ENCODE results near the gene HAGH.

Gene HAGH

GRCh38 chr16:1767116-1767994, 59.3 kb downstream of the HAGH start:
- no peak for DNase-seq (ENCODE audit: extremely low spot score, insufficient read length, low read depth)
- FAIRE-seq: no peak

DNA sequence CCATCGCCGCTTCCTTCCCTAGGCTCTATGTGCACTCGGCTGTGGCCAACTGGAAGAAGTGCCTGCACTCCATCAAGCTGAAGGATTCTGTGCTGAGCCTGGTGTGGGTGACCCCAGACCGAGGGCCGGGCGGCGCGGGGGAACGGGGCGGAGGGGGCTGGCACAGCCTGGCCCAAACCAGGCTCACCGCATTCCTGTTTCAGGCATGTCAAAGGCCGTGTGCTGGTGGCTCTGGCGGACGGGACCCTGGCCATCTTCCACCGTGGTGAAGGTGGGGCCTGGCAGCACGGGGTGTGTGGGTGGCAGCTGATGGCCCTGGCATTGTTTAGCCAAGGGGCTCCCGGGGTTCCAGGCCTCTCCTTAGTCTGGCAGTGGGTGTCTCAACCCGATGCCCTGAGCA, 59.9 kb downstream of the HAGH start:
- FAIRE-seq: no peak
- no peak for DNase-seq (ENCODE audit: extremely low spot score, insufficient read length, low read depth)

DNA sequence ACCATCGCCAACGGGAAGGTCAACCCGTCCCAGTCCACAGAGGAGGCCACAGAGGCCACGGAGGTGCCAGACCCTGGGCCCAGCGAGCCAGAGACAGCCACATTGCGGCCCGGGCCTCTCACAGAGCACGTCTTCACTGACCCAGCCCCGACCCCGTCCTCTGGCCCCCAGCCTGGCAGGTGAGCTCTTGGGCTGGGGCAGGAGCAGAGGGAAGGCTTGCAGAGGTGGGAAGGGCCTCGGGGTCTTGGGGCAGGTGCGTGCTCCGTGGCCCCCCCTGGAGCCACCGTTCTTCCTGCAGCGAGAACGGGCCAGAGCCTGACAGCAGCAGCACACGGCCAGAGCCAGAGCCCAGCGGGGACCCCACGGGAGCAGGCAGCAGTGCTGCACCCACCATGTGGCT, 60.4 kb downstream of the HAGH start:
- DNase-seq (ENCODE audit: extremely low spot score, insufficient read length, low read depth) (no peak), FAIRE-seq (no peak)

DNA sequence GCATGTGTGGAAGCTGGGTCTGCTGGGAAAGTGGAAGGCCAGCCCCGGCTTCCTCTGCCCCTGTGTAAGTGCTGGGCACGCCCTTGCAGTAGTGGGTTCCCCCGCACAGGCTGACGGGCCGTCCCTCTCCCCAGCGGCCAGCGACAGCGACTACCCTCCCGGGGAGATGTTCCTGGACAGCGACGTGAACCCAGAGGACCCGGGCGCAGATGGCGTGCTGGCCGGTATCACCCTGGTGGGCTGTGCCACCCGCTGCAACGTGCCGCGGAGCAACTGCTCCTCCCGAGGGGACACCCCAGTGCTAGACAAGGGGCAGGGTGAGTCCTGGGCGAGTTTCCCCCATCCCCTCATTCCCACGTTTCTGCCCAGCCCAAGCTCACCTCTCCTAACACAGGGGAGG, 60.8 kb downstream of the HAGH start:
- FAIRE-seq (no peak), DNase-seq (ENCODE audit: extremely low spot score, insufficient read length, low read depth) (no peak)

DNA sequence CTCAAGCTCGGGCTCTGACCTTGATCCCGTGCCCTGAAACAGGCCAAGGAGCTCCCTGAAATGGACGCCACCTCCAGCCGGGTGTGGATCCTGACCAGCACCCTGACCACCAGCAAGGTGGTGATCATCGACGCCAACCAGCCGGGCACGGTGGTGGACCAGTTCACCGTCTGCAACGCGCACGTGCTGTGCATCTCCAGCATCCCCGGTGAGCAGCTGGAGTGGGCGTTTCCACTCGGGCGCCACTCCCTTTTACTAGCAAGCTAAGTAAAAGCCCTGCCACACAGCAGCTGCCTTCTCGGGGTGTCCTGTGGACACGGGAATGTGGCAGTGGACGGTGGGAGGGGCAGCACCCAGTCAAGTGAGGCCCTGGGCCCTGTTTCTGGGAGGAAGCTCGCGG, 61.7 kb downstream of the HAGH start:
- DNase-seq (ENCODE audit: extremely low spot score, insufficient read length, low read depth) (no peak), FAIRE-seq (no peak)

- no peak for DNase-seq (ENCODE audit: extremely low spot score, insufficient read length, low read depth)
- FAIRE-seq: no peak
Measured at GRCh38 chr16:1763521-1764511, 62.8 kb downstream of the HAGH start.

DNA sequence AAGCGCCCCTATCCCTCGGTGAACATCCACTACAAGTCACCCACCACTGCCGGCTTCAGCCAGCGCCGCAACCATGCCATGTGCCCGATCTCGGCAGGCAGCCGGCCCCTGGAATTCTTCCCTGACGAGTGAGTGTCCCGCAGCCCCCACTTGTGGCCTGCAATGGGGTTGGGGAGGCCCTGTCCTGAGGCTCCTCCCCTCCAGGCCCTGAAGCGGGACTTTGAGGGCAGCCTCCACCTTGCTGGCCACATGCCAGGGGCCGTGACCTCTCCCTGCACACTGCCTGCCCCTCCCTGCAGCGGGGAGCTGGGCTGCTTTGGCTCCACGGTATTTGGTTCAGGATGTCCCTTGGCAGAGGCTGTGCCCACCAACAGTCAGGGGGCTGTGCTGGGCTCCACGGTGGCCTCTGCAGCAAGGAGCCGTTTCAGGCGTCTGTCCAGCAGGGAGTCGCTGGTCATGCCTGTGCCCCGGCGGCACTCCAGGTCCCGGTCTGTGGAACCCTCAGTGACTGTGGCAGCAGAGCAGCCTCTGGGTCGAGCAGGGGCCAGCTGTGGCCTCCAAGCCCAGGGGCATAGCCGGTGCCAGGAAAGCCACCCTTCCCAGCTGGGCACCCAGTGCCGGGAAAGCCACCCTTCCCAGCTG, 63.6 kb downstream of the HAGH start:
- FAIRE-seq (no peak), DNase-seq (ENCODE audit: extremely low spot score, insufficient read length, low read depth) (no peak)

DNA sequence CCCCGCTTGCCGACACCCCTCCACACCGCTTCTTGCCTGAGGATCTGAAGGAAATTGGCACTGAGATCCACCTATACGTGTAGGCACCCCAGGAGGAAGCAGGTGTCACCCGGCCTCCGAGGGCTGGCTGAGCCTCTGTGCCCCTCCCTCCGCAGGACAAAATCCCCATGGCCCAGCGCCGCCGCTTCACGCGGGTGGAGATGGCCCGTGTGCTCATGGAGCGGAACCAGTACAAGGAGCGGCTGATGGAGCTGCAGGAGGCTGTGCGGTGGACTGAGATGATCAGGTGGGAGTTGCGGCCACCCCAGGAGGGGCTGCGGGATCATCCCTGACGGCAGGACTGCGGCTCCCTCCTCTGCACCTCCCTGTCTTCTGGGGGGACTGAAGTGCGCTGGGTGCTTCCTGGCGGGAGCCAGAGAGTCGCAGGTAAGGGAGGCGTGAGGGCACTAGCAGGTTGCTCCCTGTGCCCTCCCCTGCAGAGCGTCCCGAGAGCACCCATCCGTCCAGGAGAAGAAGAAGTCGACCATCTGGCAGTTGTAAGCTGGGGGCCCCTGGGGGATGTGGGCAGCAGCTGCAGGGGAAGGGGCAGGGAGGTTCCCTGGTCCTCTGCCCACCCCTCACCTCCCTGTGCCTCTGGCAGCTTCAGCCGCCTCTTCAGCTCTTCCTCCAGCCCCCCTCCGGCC, 64.3 kb downstream of the HAGH start:
- FAIRE-seq: no peak
- DNase-seq (ENCODE audit: extremely low spot score, insufficient read length, low read depth): no peak

DNA sequence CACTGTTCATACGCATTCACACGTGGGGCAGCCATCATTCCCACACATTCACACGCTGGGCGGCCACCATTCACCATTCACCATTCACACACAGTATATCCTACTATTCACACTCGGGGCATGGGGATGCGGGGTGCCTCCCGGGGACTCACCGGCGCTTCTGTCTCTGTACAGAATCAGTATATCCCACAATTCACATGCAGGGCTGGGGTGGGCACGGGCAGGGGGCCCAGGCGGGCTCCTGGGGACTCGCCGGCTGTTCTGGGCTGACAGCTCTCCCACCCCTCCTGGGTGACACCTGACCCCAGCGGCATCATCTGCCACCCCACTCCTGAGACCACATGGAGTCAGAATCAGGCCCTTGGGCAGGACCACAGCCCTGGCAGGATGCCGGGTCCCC, 64.9 kb downstream of the HAGH start:
- FAIRE-seq: no peak
- no peak for DNase-seq (ENCODE audit: extremely low spot score, insufficient read length, low read depth)

GRCh38 chr16:1760911-1761310, 65.7 kb downstream of the HAGH start:
- FAIRE-seq: no peak

GRCh38 chr16:1759511-1759910, 67.1 kb downstream of the HAGH start:
- no peak for DNase-seq (ENCODE audit: extremely low spot score, insufficient read length, low read depth)

More at GRCh38 chr16:1760911-1761310, 65.7 kb downstream of the HAGH start:
- no peak for DNase-seq (ENCODE audit: extremely low spot score, insufficient read length, low read depth)

DNA sequence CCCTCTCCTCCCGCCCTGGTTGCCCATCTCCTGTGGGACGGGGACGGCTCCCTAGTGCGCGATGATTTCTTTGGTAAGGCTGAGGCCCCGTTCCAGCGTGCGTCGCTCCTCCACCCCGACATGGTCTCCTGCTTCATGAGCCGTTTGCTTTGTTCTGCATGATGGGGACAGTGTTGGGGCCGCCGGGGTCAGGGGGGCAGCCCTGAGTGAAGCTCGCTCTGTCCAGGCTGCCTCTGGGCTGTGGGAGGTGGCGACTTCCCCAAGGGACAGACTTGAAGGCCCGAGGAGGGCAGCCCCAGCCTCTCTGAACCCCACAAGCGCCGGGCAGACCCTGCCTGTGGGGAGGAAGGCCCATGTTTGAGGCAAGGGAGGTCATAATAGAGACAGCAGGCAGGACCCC, 67.7 kb downstream of the HAGH start:
- DNase-seq (ENCODE audit: extremely low spot score, insufficient read length, low read depth) (no peak), FAIRE-seq (no peak)

More at GRCh38 chr16:1759511-1759910, 67.1 kb downstream of the HAGH start:
- no peak for FAIRE-seq

GRCh38 chr16:1757714-1758461, 68.7 kb downstream of the HAGH start:
- no peak for DNase-seq (ENCODE audit: extremely low spot score, insufficient read length, low read depth)
- FAIRE-seq: no peak
